Hepatocyte (in vitro differentiated cells): ENCODE measurements around the gene PF4V1. TPM values are rescaled to one million over a fixed set of nuclear protein-coding genes. Genes with fewer than 3 reads are reported as not detected.

Source experiments
- DNase-seq: peaks from one replicate; pipeline ENCODE4 v3.0.0-alpha.2; 2016; ENCODE audit warnings: low spot score
- H2AFZ ChIP-seq: fragments of 200-600 bp; sonication (generic); 2 replicates; pipeline ENCODE4 v1.6.0; 2016; ENCODE audit warnings: antibody characterized with exemption, mild to moderate bottlenecking
- H3K27ac ChIP-seq: fragments of 200-600 bp; sonication (generic); 2 replicates; pipeline ENCODE4 v1.5.1; 2016; ENCODE audit warnings: mild to moderate bottlenecking
- H3K27me3 ChIP-seq: fragments of 200-600 bp; sonication (generic); 2 replicates; pipeline ENCODE4 v1.6.1; 2016
- H3K36me3 ChIP-seq: fragments of 200-600 bp; sonication (generic); replicated peaks from 2 replicates; pipeline ENCODE4 v1.5.1; 2016; ENCODE audit warnings: low read depth; ENCODE audit not compliant: insufficient read depth
- H3K4me1 ChIP-seq: fragments of 200-600 bp; sonication (generic); 2 replicates; pipeline ENCODE4 v1.5.1; 2016; ENCODE audit warnings: mild to moderate bottlenecking, moderate library complexity; ENCODE audit not compliant: insufficient read depth
- H3K4me2 ChIP-seq: fragments of 200-600 bp; sonication (generic); 2 replicates; pipeline ENCODE4 v1.6.0; 2016
- H3K4me3 ChIP-seq: fragments of 200-600 bp; sonication (generic); 2 replicates; pipeline ENCODE4 v1.5.1; 2016; ENCODE audit warnings: mild to moderate bottlenecking
- H3K79me2 ChIP-seq: fragments of 200-600 bp; sonication (generic); 2 replicates; pipeline ENCODE4 v1.6.0; 2017; ENCODE audit warnings: mild to moderate bottlenecking
- H3K9me2 ChIP-seq: fragments of 200-600 bp; sonication (generic); replicated peaks from 2 replicates; pipeline ENCODE4 v1.6.0; 2017; ENCODE audit warnings: mild to moderate bottlenecking; ENCODE audit not compliant: insufficient read depth
- H3K9me3 ChIP-seq: fragments of 200-600 bp; sonication (generic); 2 replicates; pipeline ENCODE4 v1.5.1; 2016; ENCODE audit warnings: low read depth, mild to moderate bottlenecking
- H4K20me1 ChIP-seq: fragments of 200-600 bp; sonication (generic); 2 replicates; pipeline ENCODE4 v1.6.0; 2016; ENCODE audit warnings: mild to moderate bottlenecking; ENCODE audit not compliant: insufficient read depth, poor library complexity, severe bottlenecking
- EZH2 ChIP-seq: fragments of 200-600 bp; sonication (generic); IDR thresholded peaks from 2 replicates; pipeline ENCODE4 v1.6.1; 2016; ENCODE audit warnings: antibody characterized with exemption, mild to moderate bottlenecking, borderline replicate concordance
- EZH2phosphoT487 ChIP-seq: fragments of 200-600 bp; sonication (generic); IDR thresholded peaks from one replicate; pipeline ENCODE4 v1.6.1; 2018; ENCODE audit warnings: antibody characterized with exemption, mild to moderate bottlenecking, low read depth, moderate library complexity; ENCODE audit not compliant: unreplicated experiment, severe bottlenecking
- WGBS: methylation state at CpG from one replicate; pipeline ENCODE4 v1.1.6; 2016; ENCODE audit warnings: low lambda C conversion rate; ENCODE audit errors: missing lambda C conversion rate; 5-methylcytosine and 5-hydroxymethylcytosine counted together
- polyA plus RNA-seq: library from polyadenylated mRNA; unstranded; fragments of >200 nt; fragmentation: Nextera tagmentation; extraction: Ambion mirVana; gene quantifications from 2 replicates; pipeline ENCODE4 v1.2.1, GENCODE V29; 2016
- total RNA-seq: library from RNA; depleted of rRNA; stranded (reverse); fragments of >200 nt; gene quantifications from 2 replicates; pipeline ENCODE4 v1.2.3, GENCODE V29; 2014
- TF ChIP-seq, protein P1 (sequence below): fragments of 200-600 bp; sonication (generic); IDR thresholded peaks from 2 replicates; pipeline ENCODE4 v1.5.1; 2016; ENCODE audit warnings: antibody characterized with exemption, mild to moderate bottlenecking; ENCODE audit not compliant: poor library complexity

PF4V1 gene
- total and polyA plus RNA-seq, 2 experiments from 2014 or later = not detected

DNA sequence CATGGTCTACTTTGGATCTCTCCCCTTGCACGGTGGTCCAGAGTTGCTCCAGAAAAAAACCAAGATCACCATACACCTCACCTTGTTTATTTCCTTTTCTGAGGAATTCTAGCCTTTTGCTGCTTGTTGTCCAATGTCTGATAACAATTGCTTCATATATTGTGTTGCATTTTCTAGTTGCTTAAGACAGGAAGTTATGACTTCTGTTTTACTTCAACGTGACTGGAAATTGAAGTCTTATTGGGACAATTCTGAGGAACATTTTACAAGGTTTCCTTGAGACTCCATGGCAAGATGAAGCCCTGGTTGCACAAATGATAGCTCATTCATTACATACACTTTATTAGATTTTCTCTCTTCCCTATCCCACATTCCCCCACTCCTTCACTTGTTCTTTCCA, 21.3 kb downstream of the PF4V1 start:
- Histone ChIP-seq H2AFZ (no peak overlapping the region), H3K27ac (no peak overlapping the region)

DNA sequence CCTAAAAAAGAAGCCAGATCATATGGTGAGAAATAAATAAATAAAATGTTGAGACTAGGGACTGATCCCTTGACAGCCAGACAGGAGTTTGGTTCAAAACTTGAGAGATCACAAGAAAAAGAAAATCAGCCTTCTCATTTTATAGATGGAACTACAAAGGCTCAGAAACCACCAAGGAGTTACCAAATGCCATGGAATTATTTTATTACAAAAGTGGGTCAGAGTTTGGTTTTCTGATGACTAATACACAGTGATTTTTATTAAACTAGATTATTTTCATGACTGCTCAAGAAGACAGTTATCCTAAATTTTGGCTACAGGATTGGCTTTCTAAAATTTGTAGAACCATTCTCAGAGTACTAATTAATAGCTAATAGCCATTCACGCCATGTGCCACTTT, 22.3 kb downstream of the PF4V1 start:
- no peak overlapping the region for H3K27ac ChIP-seq
- no peak for DNase-seq
- H3K4me1 ChIP-seq = no peaks in the 10 kb centered on the region
- 92% methylated on average over 1 of the region's 1 CpG for WGBS
- TF ChIP-seq, protein P1, sequence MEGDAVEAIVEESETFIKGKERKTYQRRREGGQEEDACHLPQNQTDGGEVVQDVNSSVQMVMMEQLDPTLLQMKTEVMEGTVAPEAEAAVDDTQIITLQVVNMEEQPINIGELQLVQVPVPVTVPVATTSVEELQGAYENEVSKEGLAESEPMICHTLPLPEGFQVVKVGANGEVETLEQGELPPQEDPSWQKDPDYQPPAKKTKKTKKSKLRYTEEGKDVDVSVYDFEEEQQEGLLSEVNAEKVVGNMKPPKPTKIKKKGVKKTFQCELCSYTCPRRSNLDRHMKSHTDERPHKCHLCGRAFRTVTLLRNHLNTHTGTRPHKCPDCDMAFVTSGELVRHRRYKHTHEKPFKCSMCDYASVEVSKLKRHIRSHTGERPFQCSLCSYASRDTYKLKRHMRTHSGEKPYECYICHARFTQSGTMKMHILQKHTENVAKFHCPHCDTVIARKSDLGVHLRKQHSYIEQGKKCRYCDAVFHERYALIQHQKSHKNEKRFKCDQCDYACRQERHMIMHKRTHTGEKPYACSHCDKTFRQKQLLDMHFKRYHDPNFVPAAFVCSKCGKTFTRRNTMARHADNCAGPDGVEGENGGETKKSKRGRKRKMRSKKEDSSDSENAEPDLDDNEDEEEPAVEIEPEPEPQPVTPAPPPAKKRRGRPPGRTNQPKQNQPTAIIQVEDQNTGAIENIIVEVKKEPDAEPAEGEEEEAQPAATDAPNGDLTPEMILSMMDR = no peak
- TF ChIP-seq EZH2phosphoT487 = no peak
- TF ChIP-seq EZH2 = no peak
- H4K20me1 ChIP-seq = no peaks in the 10 kb centered on the region
- H3K9me2 ChIP-seq = no peaks in the 10 kb centered on the region
- H3K27me3 ChIP-seq = no peaks in the 10 kb centered on the region
- no peaks in the 10 kb centered on the region for H3K9me3 ChIP-seq
- H3K4me3 ChIP-seq = no peak overlapping the region
- no peaks in the 10 kb centered on the region for H3K36me3 ChIP-seq
- no peak overlapping the region for H3K4me2 ChIP-seq
- no peaks in the 10 kb centered on the region for H3K79me2 ChIP-seq
- H2AFZ ChIP-seq = no peak overlapping the region

More for the DNA sequence above, 21.3 kb downstream of the PF4V1 start:
- Histone ChIP-seq H3K36me3 (no peaks in the 10 kb centered on the region), H3K4me1 (no peaks in the 10 kb centered on the region), H3K4me2 (no peak overlapping the region), H4K20me1 (no peaks in the 10 kb centered on the region), H3K4me3 (no peak overlapping the region), H3K27me3 (peaks cover 3% of the 10 kb centered on the region), H3K9me2 (no peaks in the 10 kb centered on the region), H3K9me3 (no peaks in the 10 kb centered on the region), H3K79me2 (no peaks in the 10 kb centered on the region)
- no peak for DNase-seq
- TF ChIP-seq EZH2 (no peak), EZH2phosphoT487 (no peak)
- TF ChIP-seq, protein P1 = no peak
- WGBS = 93% methylated on average over 2 of the region's 2 CpGs

DNA sequence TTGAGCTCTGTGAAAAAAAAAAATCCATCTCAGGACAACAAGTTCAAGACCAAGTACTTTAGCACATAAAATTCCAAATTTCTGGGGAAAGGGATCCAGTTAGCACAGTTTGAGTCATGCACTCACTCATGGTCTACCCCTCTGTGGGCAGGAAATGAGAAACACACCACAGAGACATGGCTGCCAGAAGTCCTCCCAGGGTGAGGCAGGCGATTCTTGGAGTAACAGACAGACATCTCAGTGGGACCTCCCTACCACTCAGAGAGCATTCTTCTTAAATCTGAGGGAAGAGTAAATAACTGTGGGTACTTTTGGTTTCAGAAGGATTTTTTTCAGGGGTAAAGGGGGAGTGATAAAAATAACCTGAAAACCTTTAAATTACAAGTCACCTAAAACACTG, 30.2 kb downstream of the PF4V1 start:
- WGBS = 86% methylated on average over 1 of the region's 1 CpG
- H3K27ac ChIP-seq = no peak overlapping the region
- H3K79me2 ChIP-seq = no peaks in the 10 kb centered on the region
- no peak for DNase-seq
- H3K9me3 ChIP-seq = no peaks in the 10 kb centered on the region
- H3K4me2 ChIP-seq = no peak overlapping the region
- no peaks in the 10 kb centered on the region for H4K20me1 ChIP-seq
- H3K27me3 ChIP-seq = no peaks in the 10 kb centered on the region
- H3K9me2 ChIP-seq = no peaks in the 10 kb centered on the region
- no peak overlapping the region for H3K4me3 ChIP-seq
- no peak overlapping the region for H2AFZ ChIP-seq
- H3K36me3 ChIP-seq = no peaks in the 10 kb centered on the region
- no peak for TF ChIP-seq EZH2
- TF ChIP-seq, protein P1 = no peak
- TF ChIP-seq EZH2phosphoT487 = no peak
- H3K4me1 ChIP-seq = no peaks in the 10 kb centered on the region
